T-helper 2 cell treated with Interferon-gamma antibody and Interleukin-4, amounts not matched to agents 5 μg/mL and 100 μg/mL, for 36 hours (primary cell): Measurements from ENCODE around the gene CDPF1.
A peak's percentile ranks its signal among the peaks of the same experiment; 100 is the strongest.

Experiments used
- DNase-seq: peaks from one replicate; pipeline ENCODE4 v3.0.0; 2021; ENCODE audit warnings: low spot score
- H3K27ac Mint-ChIP-seq: one replicate; pipeline ENCODE4 v1.8.0; 2021; ENCODE audit warnings: mild to moderate bottlenecking, mixed read lengths
- H3K27me3 Mint-ChIP-seq: one replicate; pipeline ENCODE4 v1.8.0; 2021; ENCODE audit warnings: low read depth, mixed read lengths
- H3K36me3 Mint-ChIP-seq: one replicate; pipeline ENCODE4 v1.8.0; 2021; ENCODE audit warnings: low read depth, mixed read lengths
- H3K4me1 Mint-ChIP-seq: one replicate; pipeline ENCODE4 v1.8.0; 2021; ENCODE audit warnings: low read depth, mixed read lengths
- H3K4me3 Mint-ChIP-seq: one replicate; pipeline ENCODE4 v1.8.0; 2022; ENCODE audit warnings: mild to moderate bottlenecking, moderate library complexity, mixed read lengths
- H3K9me3 Mint-ChIP-seq: one replicate; pipeline ENCODE4 v1.8.0; 2021; ENCODE audit warnings: mixed read lengths

CDPF1 gene

GRCh38 chr22:46237453-46238124, 12.5 kb downstream of the CDPF1 start:
- H3K27me3 Mint-ChIP-seq = no peaks in the 10 kb centered on the region
- peaks cover 14% of the 10 kb centered on the region for H3K4me1 Mint-ChIP-seq
- no peaks in the 10 kb centered on the region for H3K9me3 Mint-ChIP-seq
- peaks cover 5% of the 10 kb centered on the region for H3K36me3 Mint-ChIP-seq
- no peak for DNase-seq
- no peak overlapping the region for H3K4me3 Mint-ChIP-seq
- H3K27ac Mint-ChIP-seq = no peak overlapping the region

- no peaks in the 10 kb centered on the region for H3K27me3 Mint-ChIP-seq
Measured at GRCh38 chr22:46234969-46235368, 15.1 kb downstream of the CDPF1 start.

GRCh38 chr22:46233231-46233630, 16.9 kb downstream of the CDPF1 start:
- H3K27ac Mint-ChIP-seq = no peak overlapping the region
- peaks cover 5% of the 10 kb centered on the region for H3K36me3 Mint-ChIP-seq

More at GRCh38 chr22:46234969-46235368, 15.1 kb downstream of the CDPF1 start:
- peaks cover 7% of the 10 kb centered on the region for H3K4me1 Mint-ChIP-seq
- H3K27ac Mint-ChIP-seq = no peak overlapping the region
- H3K9me3 Mint-ChIP-seq = no peaks in the 10 kb centered on the region
- DNase-seq = no peak
- no peak overlapping the region for H3K4me3 Mint-ChIP-seq
- H3K36me3 Mint-ChIP-seq = peaks cover 5% of the 10 kb centered on the region

GRCh38 chr22:46230262-46230901, 19.7 kb downstream of the CDPF1 start:
- Mint-ChIP-seq H3K27me3 (no peaks in the 10 kb centered on the region), H3K27ac (no peak overlapping the region), H3K4me1 (no peaks in the 10 kb centered on the region), H3K4me3 (no peak overlapping the region), H3K9me3 (no peaks in the 10 kb centered on the region), H3K36me3 (no peaks in the 10 kb centered on the region)
- DNase-seq = no peak

More at GRCh38 chr22:46233231-46233630, 16.9 kb downstream of the CDPF1 start:
- Mint-ChIP-seq H3K9me3 (no peaks in the 10 kb centered on the region), H3K4me1 (no peaks in the 10 kb centered on the region), H3K27me3 (no peaks in the 10 kb centered on the region), H3K4me3 (no peak overlapping the region)
- no peak for DNase-seq

GRCh38 chr22:46229701-46230100, 20.4 kb downstream of the CDPF1 start:
- H3K9me3 Mint-ChIP-seq = no peaks in the 10 kb centered on the region
- no peaks in the 10 kb centered on the region for H3K27me3 Mint-ChIP-seq
- no peak overlapping the region for H3K4me3 Mint-ChIP-seq
- DNase-seq = no peak
- no peaks in the 10 kb centered on the region for H3K4me1 Mint-ChIP-seq
- no peaks in the 10 kb centered on the region for H3K36me3 Mint-ChIP-seq
- no peak overlapping the region for H3K27ac Mint-ChIP-seq

- no peaks in the 10 kb centered on the region for H3K9me3 Mint-ChIP-seq
- no peaks in the 10 kb centered on the region for H3K36me3 Mint-ChIP-seq
- no peaks in the 10 kb centered on the region for H3K27me3 Mint-ChIP-seq
- no peak overlapping the region for H3K4me3 Mint-ChIP-seq
- no peak for DNase-seq
- H3K4me1 Mint-ChIP-seq = no peaks in the 10 kb centered on the region
- H3K27ac Mint-ChIP-seq = no peak overlapping the region
Measured at GRCh38 chr22:46226577-46226976, 23.5 kb downstream of the CDPF1 start.

GRCh38 chr22:46225631-46226030, 24.5 kb downstream of the CDPF1 start:
- peaks cover 4% of the 10 kb centered on the region for H3K36me3 Mint-ChIP-seq
- peaks cover 3% of the 10 kb centered on the region for H3K4me1 Mint-ChIP-seq
- no peak overlapping the region for H3K4me3 Mint-ChIP-seq
- no peaks in the 10 kb centered on the region for H3K9me3 Mint-ChIP-seq
- H3K27ac Mint-ChIP-seq = no peak overlapping the region
- no peaks in the 10 kb centered on the region for H3K27me3 Mint-ChIP-seq
- DNase-seq = no peak

- no peak for DNase-seq
- no peak overlapping the region for H3K4me3 Mint-ChIP-seq
- no peaks in the 10 kb centered on the region for H3K9me3 Mint-ChIP-seq
- H3K4me1 Mint-ChIP-seq = peaks cover 4% of the 10 kb centered on the region
- no peaks in the 10 kb centered on the region for H3K27me3 Mint-ChIP-seq
- H3K27ac Mint-ChIP-seq = no peak overlapping the region
- peaks cover 5% of the 10 kb centered on the region for H3K36me3 Mint-ChIP-seq
Measured at GRCh38 chr22:46224898-46225290, 25.2 kb downstream of the CDPF1 start.

GRCh38 chr22:46224044-46224897, 25.8 kb downstream of the CDPF1 start:
- H3K27ac Mint-ChIP-seq = no peak overlapping the region
- H3K36me3 Mint-ChIP-seq = peaks cover 11% of the 10 kb centered on the region
- no peak for DNase-seq

GRCh38 chr22:46220921-46221320, 29.2 kb downstream of the CDPF1 start:
- DNase-seq = peak; percentile 10
- Mint-ChIP-seq H3K4me3 (no peak overlapping the region), H3K27ac (no peak overlapping the region), H3K9me3 (no peaks in the 10 kb centered on the region), H3K4me1 (peaks cover 9% of the 10 kb centered on the region), H3K36me3 (peaks cover 17% of the 10 kb centered on the region), H3K27me3 (no peaks in the 10 kb centered on the region)

More at GRCh38 chr22:46224044-46224897, 25.8 kb downstream of the CDPF1 start:
- H3K9me3 Mint-ChIP-seq = no peaks in the 10 kb centered on the region
- H3K4me1 Mint-ChIP-seq = peaks cover 9% of the 10 kb centered on the region
- H3K4me3 Mint-ChIP-seq = no peak overlapping the region
- no peaks in the 10 kb centered on the region for H3K27me3 Mint-ChIP-seq

GRCh38 chr22:46219636-46220035, 30.5 kb downstream of the CDPF1 start:
- no peak for DNase-seq
- Mint-ChIP-seq H3K27me3 (no peaks in the 10 kb centered on the region), H3K36me3 (peaks cover 19% of the 10 kb centered on the region), H3K9me3 (no peaks in the 10 kb centered on the region), H3K27ac (peak overlapping the region; percentile 42), H3K4me3 (peak overlapping the region; percentile 49), H3K4me1 (peaks cover 9% of the 10 kb centered on the region)

- no peak overlapping the region for H3K4me3 Mint-ChIP-seq
- H3K4me1 Mint-ChIP-seq = peaks cover 3% of the 10 kb centered on the region
- no peak for DNase-seq
- H3K36me3 Mint-ChIP-seq = peaks cover 43% of the 10 kb centered on the region
- H3K27me3 Mint-ChIP-seq = no peaks in the 10 kb centered on the region
- H3K27ac Mint-ChIP-seq = no peak overlapping the region
- peaks cover 14% of the 10 kb centered on the region for H3K9me3 Mint-ChIP-seq
Measured at GRCh38 chr22:46214616-46215015, 35.5 kb downstream of the CDPF1 start.

- no peaks in the 10 kb centered on the region for H3K4me1 Mint-ChIP-seq
- no peak overlapping the region for H3K27ac Mint-ChIP-seq
- H3K27me3 Mint-ChIP-seq = no peaks in the 10 kb centered on the region
- peaks cover 43% of the 10 kb centered on the region for H3K36me3 Mint-ChIP-seq
- no peak for DNase-seq
- no peak overlapping the region for H3K4me3 Mint-ChIP-seq
- peaks cover 18% of the 10 kb centered on the region for H3K9me3 Mint-ChIP-seq
Measured at GRCh38 chr22:46214149-46214548, 35.9 kb downstream of the CDPF1 start.

GRCh38 chr22:46213052-46213451, 37.0 kb downstream of the CDPF1 start:
- Mint-ChIP-seq H3K36me3 (peaks cover 49% of the 10 kb centered on the region), H3K27ac (no peak overlapping the region), H3K9me3 (peaks cover 26% of the 10 kb centered on the region), H3K4me1 (no peaks in the 10 kb centered on the region), H3K4me3 (no peak overlapping the region), H3K27me3 (no peaks in the 10 kb centered on the region)
- peak; percentile 15 for DNase-seq
